Mesangial cell (primary cell): ENCODE measurements around the gene STEAP4. TPM values are rescaled to one million over a fixed set of nuclear protein-coding genes. Genes with fewer than 3 reads are reported as not detected.

Experiments used
- total RNA-seq: library from RNA; depleted of rRNA; stranded (reverse); fragments of >200 nt; gene quantifications from 2 replicates; pipeline ENCODE4 v1.2.3, GENCODE V29; 2015

Gene STEAP4
- total RNA-seq, result 0.13 TPM in 1 of 2 replicates, not detected in the other

GRCh38 chr7:88306590-88307048 is at the start of gene STEAP4:
TSS of gene STEAP4 (minus strand) at chr7:88306894. CDS start at chr7:88284269, 22,625 bp downstream.

Other genes starting within 250 kb of the STEAP4 start
- 104 and 115 TPM in 2 replicates for gene SRI, start 86.9 kb downstream of the STEAP4 start, total RNA-seq